Fibroblast of mammary gland (primary cell): ENCODE measurements around the gene MIX23.
A peak's percentile ranks its signal among the peaks of the same experiment; 100 is the strongest.

ENCODE experiments used
- DNase-seq: peaks from one replicate; pipeline ENCODE4 v3.0.0-alpha.2; 2010; ENCODE audit warnings: low read depth
- H3K4me3 ChIP-seq: 2 replicates; pipeline ENCODE4 v1.5.1; 2011; ENCODE audit warnings: low read depth, mild to moderate bottlenecking, low read length, moderate library complexity; ENCODE audit not compliant: control insufficient read depth
- TF ChIP-seq, protein P1 (sequence below): conservative IDR thresholded peaks from 2 replicates; pipeline ENCODE4 v1.5.1; 2011; ENCODE audit warnings: low read depth, low read length, inconsistent platforms; ENCODE audit not compliant: control insufficient read depth, insufficient read depth

MIX23 gene

GRCh38 chr3:122365073-122365472 is 18.0 kb downstream of the MIX23 start:
- no peak overlapping the region for H3K4me3 ChIP-seq
- no peak for DNase-seq
- TF ChIP-seq, protein P1, sequence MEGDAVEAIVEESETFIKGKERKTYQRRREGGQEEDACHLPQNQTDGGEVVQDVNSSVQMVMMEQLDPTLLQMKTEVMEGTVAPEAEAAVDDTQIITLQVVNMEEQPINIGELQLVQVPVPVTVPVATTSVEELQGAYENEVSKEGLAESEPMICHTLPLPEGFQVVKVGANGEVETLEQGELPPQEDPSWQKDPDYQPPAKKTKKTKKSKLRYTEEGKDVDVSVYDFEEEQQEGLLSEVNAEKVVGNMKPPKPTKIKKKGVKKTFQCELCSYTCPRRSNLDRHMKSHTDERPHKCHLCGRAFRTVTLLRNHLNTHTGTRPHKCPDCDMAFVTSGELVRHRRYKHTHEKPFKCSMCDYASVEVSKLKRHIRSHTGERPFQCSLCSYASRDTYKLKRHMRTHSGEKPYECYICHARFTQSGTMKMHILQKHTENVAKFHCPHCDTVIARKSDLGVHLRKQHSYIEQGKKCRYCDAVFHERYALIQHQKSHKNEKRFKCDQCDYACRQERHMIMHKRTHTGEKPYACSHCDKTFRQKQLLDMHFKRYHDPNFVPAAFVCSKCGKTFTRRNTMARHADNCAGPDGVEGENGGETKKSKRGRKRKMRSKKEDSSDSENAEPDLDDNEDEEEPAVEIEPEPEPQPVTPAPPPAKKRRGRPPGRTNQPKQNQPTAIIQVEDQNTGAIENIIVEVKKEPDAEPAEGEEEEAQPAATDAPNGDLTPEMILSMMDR, result no peak

- no peak overlapping the region for H3K4me3 ChIP-seq
- TF ChIP-seq, protein P1, result no peak
- DNase-seq, result no peak
Measured at GRCh38 chr3:122364490-122364889, 18.5 kb downstream of the MIX23 start.

DNA sequence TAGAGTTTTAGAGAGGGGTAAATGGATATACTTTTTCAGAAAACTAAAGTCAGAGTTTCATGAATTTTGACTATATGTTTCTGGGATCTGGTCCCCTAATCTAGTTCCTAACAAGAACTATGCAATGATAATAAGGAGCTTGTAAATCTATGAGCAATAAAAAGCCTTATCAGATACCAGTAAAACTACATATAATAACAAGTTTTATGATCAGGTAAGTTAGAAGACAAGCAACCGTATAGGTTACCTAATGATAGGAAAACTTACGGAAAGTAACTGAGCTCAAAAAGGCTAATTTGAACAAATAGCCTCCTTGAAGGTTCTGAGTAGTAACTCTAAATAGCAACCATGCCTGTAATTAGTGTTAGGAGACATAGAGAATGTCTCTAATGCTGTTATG is 21.0 kb downstream of the MIX23 start:
- H3K4me3 ChIP-seq, result no peak overlapping the region
- TF ChIP-seq, protein P1, result no peak
- DNase-seq, result no peak

GRCh38 chr3:122358703-122359032 is 24.4 kb downstream of the MIX23 start:
- H3K4me3 ChIP-seq, result no peak overlapping the region
- DNase-seq, result no peak
- TF ChIP-seq, protein P1, result no peak

DNA sequence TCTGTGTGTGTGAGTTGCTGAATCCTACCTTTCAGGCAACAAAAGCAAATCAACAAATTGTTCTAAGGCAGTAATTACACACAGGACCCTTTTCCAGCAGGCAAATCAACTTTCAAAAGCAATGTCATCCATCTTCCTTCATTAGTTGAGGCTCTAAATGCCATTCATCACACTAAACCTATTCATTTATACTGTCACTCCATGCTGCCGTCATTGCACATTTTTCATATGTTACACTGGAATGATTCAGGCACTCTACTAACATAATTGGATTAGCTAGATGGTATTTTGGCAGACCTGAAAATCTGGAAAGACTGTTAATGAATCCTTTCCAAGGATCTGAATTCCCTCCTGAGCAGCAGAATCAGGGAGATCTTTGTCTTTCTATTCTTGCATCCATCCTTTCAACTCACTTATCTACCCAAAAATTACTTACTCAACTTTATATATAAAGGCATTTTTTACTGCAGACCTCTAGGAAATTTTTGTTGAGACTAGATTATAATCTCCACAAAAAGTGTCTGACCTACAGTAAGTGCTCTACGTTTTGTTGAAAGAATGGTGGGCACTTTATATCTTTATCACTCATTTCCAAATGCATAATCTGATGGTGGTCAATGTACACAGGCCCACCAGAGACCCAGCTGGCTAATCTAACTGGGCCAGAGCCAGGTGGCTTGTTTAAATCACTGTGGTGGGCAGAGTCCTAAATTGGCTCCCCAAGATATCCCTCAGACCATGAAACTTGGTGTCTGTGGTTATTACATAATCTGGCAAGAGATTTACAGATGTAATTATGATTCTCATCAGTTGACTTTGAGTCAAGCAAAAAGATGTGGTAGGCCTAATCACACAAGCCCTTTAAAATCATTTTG is 25.0 kb downstream of the MIX23 start:
- DNase-seq, result peak; percentile 11
- H3K4me3 ChIP-seq, result no peak overlapping the region
- TF ChIP-seq, protein P1, result no peak

GRCh38 chr3:122356402-122356801 is 26.6 kb downstream of the MIX23 start:
- TF ChIP-seq, protein P1, result peak; percentile 51
- peak; percentile 60 for DNase-seq
- no peak overlapping the region for H3K4me3 ChIP-seq

GRCh38 chr3:122355612-122356011 is 27.4 kb downstream of the MIX23 start:
- DNase-seq, result no peak
- H3K4me3 ChIP-seq, result no peak overlapping the region
- TF ChIP-seq, protein P1, result no peak
